PC-9 (cell line): ENCODE measurements around the gene MED27. TPM values are rescaled to one million over a fixed set of nuclear protein-coding genes. Genes with fewer than 3 reads are reported as not detected.

Experiments
- BruUV-seq: library from RNA; stranded (reverse); fragments of 400-500 nt; replicated peaks from 2 replicates; lab custom pipeline; 2021; lab: Mats Ljungman, UMichigan
- CTCF ChIA-PET: fragments of 300-600 bp; sonication (Branson Sonifier 250); formaldehyde crosslinking; loops from one replicate; lab custom pipeline; 2022; ENCODE audit warnings: antibody characterized with exemption; lab: Charles Lee
- POLR2A ChIA-PET: fragments of 300-600 bp; sonication (Branson Sonifier 250); formaldehyde crosslinking; loops from one replicate; lab custom pipeline; 2022; ENCODE audit warnings: antibody characterized with exemption; ENCODE audit not compliant: unreplicated experiment; lab: Charles Lee
- DNase-seq, 2 experiments: peaks; one replicate each; pipeline versions ENCODE4 v3.0.0 to v3.0.0-alpha.2; 2015 to 2022; ENCODE audit warnings: mixed read lengths in 1 of 2
- H2AFZ ChIP-seq: fragments of 200-600 bp; sonication (generic); 2 replicates; pipeline ENCODE4 v1.8.1; 2017; ENCODE audit warnings: antibody characterized with exemption
- H3F3A ChIP-seq: fragments of 200-600 bp; sonication (generic); 2 replicates; pipeline ENCODE4 v1.8.1; 2017; ENCODE audit warnings: antibody characterized with exemption, mild to moderate bottlenecking, low read depth; ENCODE audit not compliant: insufficient read depth
- H3K27ac ChIP-seq: fragments of 200-600 bp; sonication (generic); 2 replicates; pipeline ENCODE4 v1.6.1; 2016; ENCODE audit warnings: mixed run types
- H3K27me3 ChIP-seq: fragments of 200-600 bp; sonication (generic); 2 replicates; pipeline ENCODE4 v1.6.1; 2016; ENCODE audit warnings: low read depth, mixed run types; ENCODE audit not compliant: insufficient read depth
- H3K36me3 ChIP-seq: fragments of 200-600 bp; sonication (generic); 2 replicates; pipeline ENCODE4 v1.6.1; 2016; ENCODE audit warnings: low read depth, mixed run types
- H3K4me1 ChIP-seq: fragments of 200-600 bp; sonication (generic); replicated peaks from 2 replicates; pipeline ENCODE4 v1.6.1; 2016; ENCODE audit warnings: mixed run types; ENCODE audit not compliant: insufficient read depth
- H3K4me2 ChIP-seq: fragments of 200-600 bp; sonication (generic); 2 replicates; pipeline ENCODE4 v1.6.1; 2017; ENCODE audit warnings: mixed run types
- H3K4me3 ChIP-seq: fragments of 200-600 bp; sonication (generic); 2 replicates; pipeline ENCODE4 v1.6.1; 2016; ENCODE audit warnings: mixed run types
- H3K79me2 ChIP-seq: fragments of 200-600 bp; sonication (generic); 2 replicates; pipeline ENCODE4 v1.6.1; 2017; ENCODE audit warnings: low read depth, mixed run types
- H3K9me2 ChIP-seq: fragments of 200-600 bp; sonication (generic); 2 replicates; pipeline ENCODE4 v1.8.1; 2017; ENCODE audit warnings: mild to moderate bottlenecking; ENCODE audit not compliant: insufficient read depth
- H3K9me3 ChIP-seq: fragments of 200-600 bp; sonication (generic); 2 replicates; pipeline ENCODE4 v1.8.1; 2016; ENCODE audit warnings: low read depth; ENCODE audit not compliant: insufficient read depth
- H4K20me1 ChIP-seq: fragments of 200-600 bp; sonication (generic); 2 replicates; pipeline ENCODE4 v1.8.1; 2017; ENCODE audit not compliant: insufficient read depth
- EZH2 ChIP-seq: fragments of 200-600 bp; sonication (generic); IDR thresholded peaks from 2 replicates; pipeline ENCODE4 v1.8.0; 2017; ENCODE audit warnings: antibody characterized with exemption, low read depth
- intact Hi-C: fragments of 100-400 bp; cut with micrococcal nuclease; formaldehyde crosslinking; loops from one replicate; pipeline ENCODE4 v1.10.0; 2022; ENCODE audit not compliant: unreplicated experiment
- total RNA-seq: library from RNA; stranded (reverse); gene quantifications from 2 replicates; pipeline ENCODE4 v1.2.3, GENCODE V29; 2021
- TF ChIP-seq, protein P1 (sequence below): fragments of 200-600 bp; sonication (generic); conservative IDR thresholded peaks from 2 replicates; pipeline ENCODE4 v1.6.1; 2017; ENCODE audit warnings: mixed run types, antibody characterized with exemption, mild to moderate bottlenecking, moderate library complexity

Gene MED27
- total RNA-seq, 1 experiment from 2014 or later = 31.2 TPM

DNA sequence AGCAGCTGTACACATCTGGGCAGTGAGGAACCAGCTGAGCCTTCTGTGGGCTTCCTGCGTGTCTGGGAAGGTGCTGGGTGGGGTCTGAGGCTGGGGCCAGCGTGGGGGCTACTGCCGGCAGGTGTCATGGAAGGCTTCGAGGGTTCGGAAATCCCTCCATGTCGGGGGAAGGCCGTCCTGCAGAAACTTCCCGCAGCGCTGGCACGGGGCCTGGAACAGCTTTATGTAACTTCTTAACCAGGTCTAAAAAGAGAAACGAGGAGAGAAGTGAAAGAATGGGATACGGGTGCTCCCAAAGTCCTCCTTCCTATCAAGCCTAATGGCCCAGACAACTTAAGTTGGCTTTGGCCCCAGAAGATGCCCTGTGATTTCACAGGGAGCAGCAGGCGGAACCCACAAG, 219.2 kb downstream of the MED27 start:
- intact Hi-C loops = no loop called here
- no peak overlapping the region for H3K4me3 ChIP-seq
- no peaks in the 10 kb centered on the region for H3F3A ChIP-seq
- DNase-seq = no peak
- H2AFZ ChIP-seq = no peak overlapping the region
- no peaks in the 10 kb centered on the region for H3K27me3 ChIP-seq
- no peaks in the 10 kb centered on the region for H3K36me3 ChIP-seq
- no peaks in the 10 kb centered on the region for H3K9me3 ChIP-seq
- ChIA-PET CTCF (interaction anchor here (0.7 kb wide), 1 partner anchor 1321 kb away, joined by 3 read pairs; no protein-coding TSS in a partner anchor), POLR2A (no interaction called here)
- H3K4me2 ChIP-seq = no peak overlapping the region
- no peaks in the 10 kb centered on the region for H4K20me1 ChIP-seq
- H3K79me2 ChIP-seq = no peaks in the 10 kb centered on the region
- no peaks in the 10 kb centered on the region for H3K4me1 ChIP-seq
- no peaks in the 10 kb centered on the region for H3K9me2 ChIP-seq
- TF ChIP-seq, protein P1, sequence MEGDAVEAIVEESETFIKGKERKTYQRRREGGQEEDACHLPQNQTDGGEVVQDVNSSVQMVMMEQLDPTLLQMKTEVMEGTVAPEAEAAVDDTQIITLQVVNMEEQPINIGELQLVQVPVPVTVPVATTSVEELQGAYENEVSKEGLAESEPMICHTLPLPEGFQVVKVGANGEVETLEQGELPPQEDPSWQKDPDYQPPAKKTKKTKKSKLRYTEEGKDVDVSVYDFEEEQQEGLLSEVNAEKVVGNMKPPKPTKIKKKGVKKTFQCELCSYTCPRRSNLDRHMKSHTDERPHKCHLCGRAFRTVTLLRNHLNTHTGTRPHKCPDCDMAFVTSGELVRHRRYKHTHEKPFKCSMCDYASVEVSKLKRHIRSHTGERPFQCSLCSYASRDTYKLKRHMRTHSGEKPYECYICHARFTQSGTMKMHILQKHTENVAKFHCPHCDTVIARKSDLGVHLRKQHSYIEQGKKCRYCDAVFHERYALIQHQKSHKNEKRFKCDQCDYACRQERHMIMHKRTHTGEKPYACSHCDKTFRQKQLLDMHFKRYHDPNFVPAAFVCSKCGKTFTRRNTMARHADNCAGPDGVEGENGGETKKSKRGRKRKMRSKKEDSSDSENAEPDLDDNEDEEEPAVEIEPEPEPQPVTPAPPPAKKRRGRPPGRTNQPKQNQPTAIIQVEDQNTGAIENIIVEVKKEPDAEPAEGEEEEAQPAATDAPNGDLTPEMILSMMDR = no peak
- TF ChIP-seq EZH2 = no peak
- no TSS peak for BruUV-seq
- H3K27ac ChIP-seq = no peak overlapping the region

DNA sequence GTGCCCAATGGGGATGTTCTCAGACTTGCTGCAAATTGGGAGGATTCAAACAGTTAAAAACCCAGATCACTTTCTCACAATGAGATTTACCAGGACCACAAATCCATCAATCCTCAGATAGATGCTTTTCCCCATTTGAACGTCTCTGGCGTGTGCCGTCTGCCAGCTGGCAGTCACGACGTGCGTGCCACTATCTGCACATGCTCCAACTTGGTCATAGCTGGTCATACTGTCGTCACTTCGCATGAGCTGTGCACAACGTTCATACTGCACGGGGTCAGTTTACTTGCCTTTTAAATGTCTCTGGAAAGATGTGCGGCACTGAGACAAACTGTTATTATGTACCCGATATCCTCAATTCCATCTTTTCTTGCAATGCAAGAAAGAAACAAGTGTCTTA, 221.5 kb downstream of the MED27 start:
- Histone ChIP-seq H4K20me1 (no peaks in the 10 kb centered on the region), H3K36me3 (no peaks in the 10 kb centered on the region), H3K9me3 (no peaks in the 10 kb centered on the region), H3K79me2 (no peaks in the 10 kb centered on the region), H3K4me2 (no peak overlapping the region), H3F3A (no peaks in the 10 kb centered on the region), H2AFZ (no peak overlapping the region), H3K9me2 (no peaks in the 10 kb centered on the region), H3K27me3 (no peaks in the 10 kb centered on the region), H3K27ac (no peak overlapping the region), H3K4me3 (no peak overlapping the region), H3K4me1 (no peaks in the 10 kb centered on the region)
- no peak for DNase-seq
- POLR2A ChIA-PET = no interaction called here
- intact Hi-C loops = no loop called here
- no peak for TF ChIP-seq EZH2
- TF ChIP-seq, protein P1 = no peak
- BruUV-seq = no TSS peak
- CTCF ChIA-PET = no interaction called here

DNA sequence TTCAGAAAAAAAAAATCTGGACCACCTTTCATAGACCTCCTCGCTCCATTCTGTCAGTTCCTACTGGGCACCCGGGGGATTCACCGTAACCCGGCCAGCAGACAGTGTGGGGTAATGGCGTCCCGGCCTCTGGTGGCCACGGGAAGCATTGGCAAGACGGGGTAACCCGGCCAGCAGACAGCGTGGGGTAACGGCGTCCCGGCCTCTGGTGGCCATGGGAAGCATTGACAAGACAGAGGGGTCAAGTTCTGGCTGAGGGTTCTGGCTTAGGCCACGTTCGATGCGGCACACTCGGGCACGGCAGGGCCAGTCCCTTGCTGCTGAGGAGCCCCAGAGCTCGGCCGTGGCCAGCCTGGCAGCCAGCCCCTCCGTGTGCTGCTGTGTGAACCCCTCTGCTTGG, 223.6 kb downstream of the MED27 start:
- Histone ChIP-seq H2AFZ (no peak overlapping the region), H4K20me1 (no peaks in the 10 kb centered on the region), H3K27ac (no peak overlapping the region), H3K36me3 (no peaks in the 10 kb centered on the region), H3K79me2 (no peaks in the 10 kb centered on the region), H3K4me1 (no peaks in the 10 kb centered on the region), H3K9me2 (no peaks in the 10 kb centered on the region), H3F3A (no peaks in the 10 kb centered on the region), H3K4me3 (no peak overlapping the region), H3K9me3 (no peaks in the 10 kb centered on the region), H3K27me3 (no peaks in the 10 kb centered on the region), H3K4me2 (no peak overlapping the region)
- intact Hi-C loops = no loop called here
- DNase-seq = no peak
- no TSS peak for BruUV-seq
- TF ChIP-seq, protein P1 = no peak
- no peak for TF ChIP-seq EZH2
- ChIA-PET POLR2A (no interaction called here), CTCF (no interaction called here)
